ENCODE data around the gene UPK2. TPM values are rescaled to one million over a fixed set of nuclear protein-coding genes. Genes with fewer than 3 reads are reported as not detected.

The UPK2 gene
- total RNA-seq, 1 donor from 2014 or later, result not detected

DNA sequence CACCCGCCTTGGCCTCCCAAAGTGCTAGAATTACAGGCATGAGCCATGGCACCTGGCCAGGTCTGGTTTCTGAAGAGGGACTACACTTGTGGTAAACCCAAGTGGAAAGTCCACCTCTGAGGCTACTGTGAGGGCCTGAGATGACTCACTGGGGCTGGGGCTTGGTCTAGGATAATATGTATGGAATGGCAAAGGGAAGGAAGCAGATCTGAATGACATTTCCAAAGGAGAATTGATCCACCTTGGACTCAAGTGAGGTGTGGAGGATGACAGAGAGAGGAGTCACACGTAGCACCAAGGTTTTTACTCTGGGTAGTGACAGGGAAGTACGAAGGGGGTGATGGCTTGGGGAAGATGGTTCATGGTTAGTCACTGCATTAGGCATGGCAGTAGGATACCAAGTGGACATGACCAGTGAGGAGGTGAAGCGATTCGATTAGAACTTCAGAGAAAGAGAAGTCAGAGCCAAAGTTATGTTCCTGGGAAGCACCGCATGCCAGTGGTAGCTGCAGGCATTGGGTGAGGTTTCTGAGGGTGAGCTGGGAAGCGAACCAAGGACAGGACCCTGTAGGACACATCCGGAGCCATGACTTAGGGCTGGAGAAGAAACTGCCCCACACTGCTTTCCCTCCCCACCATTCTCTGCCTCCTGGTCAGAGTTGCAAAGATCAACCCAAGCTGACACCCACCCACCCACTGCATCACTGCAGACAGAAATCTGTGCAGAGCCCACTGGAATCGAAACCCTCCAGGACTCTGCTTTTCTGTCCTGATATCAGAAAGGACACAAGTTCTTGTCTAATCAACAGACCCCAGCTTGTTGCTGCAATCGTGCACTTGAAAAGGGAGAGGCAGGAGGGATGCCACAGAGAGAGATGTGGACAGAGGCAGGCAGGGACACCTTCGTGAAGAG is 17.4 kb upstream of the UPK2 start:
- Mint-ChIP-seq H3K27ac (ENCODE audit: unreplicated experiment) (peak overlapping the region; percentile 75), H3K4me3 (no peak overlapping the region), H3K4me1 (peaks cover 21% of the 10 kb centered on the region), H3K9me3 (no peaks in the 10 kb centered on the region), H3K36me3 (ENCODE audit: low read depth) (no peaks in the 10 kb centered on the region), H3K27me3 (ENCODE audit: low read depth) (no peaks in the 10 kb centered on the region)
- DNase-seq (ENCODE audit: low read depth, low spot score), result no peak
- TF ChIP-seq CTCF (conservative IDR thresholded peaks at IDR 0.05), result no peak

DNA sequence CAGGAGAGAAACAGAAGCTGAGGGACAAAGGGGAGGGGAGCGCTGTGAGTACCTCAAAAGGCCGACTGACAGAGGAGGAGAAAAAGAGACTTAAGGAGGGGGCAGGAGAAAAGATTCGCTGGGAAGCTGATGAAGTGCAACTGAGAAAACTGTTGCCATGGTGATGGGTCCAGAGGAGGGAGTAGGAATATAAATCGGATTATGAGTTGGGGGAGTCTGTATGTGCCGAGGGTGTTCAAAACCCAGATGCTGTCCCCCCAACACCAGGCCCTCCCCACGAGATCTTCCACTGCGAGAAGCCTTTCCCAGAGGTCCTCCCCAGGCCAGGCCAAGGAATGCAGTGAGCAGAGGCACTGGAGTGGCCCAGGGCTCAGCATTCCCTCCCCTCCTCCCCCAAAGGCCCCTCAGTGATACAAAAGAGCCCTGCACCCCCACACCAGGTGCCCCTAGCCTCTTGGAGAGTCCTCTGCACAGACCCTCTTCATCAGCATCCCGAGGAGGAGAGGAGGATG is 16.6 kb upstream of the UPK2 start:
- Mint-ChIP-seq H3K4me1 (peaks cover 21% of the 10 kb centered on the region), H3K27ac (ENCODE audit: unreplicated experiment) (peak overlapping the region; percentile 75), H3K9me3 (no peaks in the 10 kb centered on the region), H3K4me3 (no peak overlapping the region), H3K27me3 (ENCODE audit: low read depth) (no peaks in the 10 kb centered on the region), H3K36me3 (ENCODE audit: low read depth) (no peaks in the 10 kb centered on the region)
- no peak for DNase-seq (ENCODE audit: low read depth, low spot score)
- no peak for TF ChIP-seq CTCF (conservative IDR thresholded peaks at IDR 0.05)

DNA sequence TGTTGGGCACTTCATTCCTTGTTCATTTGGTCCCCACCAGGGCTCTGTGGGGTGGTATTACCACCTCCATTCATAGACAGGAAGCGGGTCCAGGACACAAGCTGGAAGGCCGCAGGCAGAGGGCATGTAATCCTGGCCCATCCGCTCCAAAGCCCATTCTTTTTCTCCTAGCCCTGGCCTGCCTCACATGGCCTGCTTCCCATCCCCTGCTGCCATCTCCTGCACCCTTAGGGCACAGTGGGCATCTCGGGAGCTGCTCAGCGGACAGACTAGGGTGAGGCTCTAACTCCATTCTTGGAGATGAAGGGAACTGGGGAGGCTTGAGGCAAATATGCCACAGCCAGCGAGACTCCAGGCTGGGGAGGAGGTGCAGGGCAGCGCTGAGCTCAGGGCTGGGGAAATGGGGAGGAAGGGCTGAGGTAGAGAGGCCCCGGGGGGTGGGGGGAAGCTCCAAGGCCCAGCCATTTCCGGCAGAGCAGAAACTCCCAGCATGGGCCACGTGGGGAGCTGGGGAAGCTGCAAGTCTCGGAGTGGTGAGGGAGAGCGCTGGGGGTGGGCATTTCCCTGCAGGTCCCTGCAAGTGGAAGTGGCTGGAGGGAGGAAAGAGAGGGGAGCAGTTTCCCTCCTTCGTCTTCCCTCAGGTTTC is 16.0 kb upstream of the UPK2 start:
- Mint-ChIP-seq H3K27ac (ENCODE audit: unreplicated experiment) (peak overlapping the region; percentile 57), H3K27me3 (ENCODE audit: low read depth) (no peaks in the 10 kb centered on the region), H3K36me3 (ENCODE audit: low read depth) (no peaks in the 10 kb centered on the region), H3K9me3 (no peaks in the 10 kb centered on the region), H3K4me3 (no peak overlapping the region), H3K4me1 (peaks cover 21% of the 10 kb centered on the region)
- DNase-seq (ENCODE audit: low read depth, low spot score), result no peak
- TF ChIP-seq CTCF (conservative IDR thresholded peaks at IDR 0.05), result no peak

- DNase-seq (ENCODE audit: low read depth, low spot score), result no peak
- Mint-ChIP-seq H3K4me3 (no peak overlapping the region), H3K4me1 (no peaks in the 10 kb centered on the region), H3K36me3 (ENCODE audit: low read depth) (no peaks in the 10 kb centered on the region), H3K27me3 (ENCODE audit: low read depth) (peaks cover 25% of the 10 kb centered on the region), H3K9me3 (no peaks in the 10 kb centered on the region), H3K27ac (ENCODE audit: unreplicated experiment) (no peak overlapping the region)
- no peak for TF ChIP-seq CTCF (conservative IDR thresholded peaks at IDR 0.05)
These were observed 9.0 kb upstream of the UPK2 start for GRCh38 chr11:118947091-118947490.

DNA sequence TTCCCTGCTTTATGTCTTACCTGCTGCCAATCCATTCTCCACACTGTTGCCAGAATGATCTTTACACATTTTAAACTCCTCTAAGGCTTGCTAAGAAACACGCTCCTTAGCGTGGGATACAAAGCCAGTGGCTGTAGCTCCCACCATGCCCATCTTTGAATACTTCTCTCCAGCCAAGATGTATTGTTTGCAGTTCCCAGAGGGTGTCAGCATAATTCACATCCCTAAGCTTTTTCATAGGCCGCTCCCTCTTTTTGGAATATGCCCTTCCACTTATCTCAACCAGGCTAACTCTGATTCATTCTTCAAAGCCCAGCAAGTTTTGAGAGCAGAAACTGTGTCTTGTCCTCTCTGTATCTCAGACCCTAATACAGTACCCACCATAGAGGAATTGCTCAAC is 8.1 kb upstream of the UPK2 start:
- Mint-ChIP-seq H3K27me3 (ENCODE audit: low read depth) (peaks cover 31% of the 10 kb centered on the region), H3K4me3 (no peak overlapping the region)

More for the DNA sequence above, 8.1 kb upstream of the UPK2 start:
- Mint-ChIP-seq H3K36me3 (ENCODE audit: low read depth) (no peaks in the 10 kb centered on the region), H3K9me3 (no peaks in the 10 kb centered on the region), H3K4me1 (peaks cover 2% of the 10 kb centered on the region), H3K27ac (ENCODE audit: unreplicated experiment) (no peak overlapping the region)
- TF ChIP-seq CTCF (conservative IDR thresholded peaks at IDR 0.05), result no peak
- DNase-seq (ENCODE audit: low read depth, low spot score), result no peak

Measured in neural crest cell (in vitro differentiated cells).